ENCODE measurements around the gene NEK6.

Gene NEK6

GRCh38 chr9:124271660-124272059 lies 13.9 kb downstream of the NEK6 start:
- ATAC-seq (replicated peaks) = no peak
- H3K36me3 Mint-ChIP-seq = peaks cover 19 to 50% of the 10 kb centered on the region in 2 donors
- peaks cover 49 to 82% of the 10 kb centered on the region in 2 donors for H3K4me1 Mint-ChIP-seq
- H3K4me3 Mint-ChIP-seq = no peak overlapping the region
- peak overlapping the region; percentile 31 for H3K27ac Mint-ChIP-seq
- H3K27me3 Mint-ChIP-seq = no peaks in the 10 kb centered on the region
- no peak for DNase-seq
- H3K9me3 Mint-ChIP-seq = no peaks in the 10 kb centered on the region

- ATAC-seq (replicated peaks) = no peak
- Mint-ChIP-seq H3K4me3 (no peak overlapping the region), H3K27ac (peak overlapping the region; percentile 31), H3K36me3 (peaks cover 22 to 53% of the 10 kb centered on the region in 2 donors), H3K9me3 (no peaks in the 10 kb centered on the region), H3K27me3 (no peaks in the 10 kb centered on the region), H3K4me1 (peaks cover 46 to 82% of the 10 kb centered on the region in 2 donors)
- no peak for DNase-seq
These were observed 14.4 kb downstream of the NEK6 start for GRCh38 chr9:124272118-124272517.

- Mint-ChIP-seq H3K27ac (no peak overlapping the region), H3K36me3 (peaks cover 27 to 59% of the 10 kb centered on the region in 2 donors), H3K4me1 (peaks cover 38 to 81% of the 10 kb centered on the region in 2 donors), H3K9me3 (no peaks in the 10 kb centered on the region), H3K4me3 (no peak overlapping the region), H3K27me3 (no peaks in the 10 kb centered on the region)
- DNase-seq (no peak), ATAC-seq (replicated peaks) (no peak)
These were observed 15.2 kb downstream of the NEK6 start for GRCh38 chr9:124272979-124273378.

- no peak overlapping the region for H3K4me3 Mint-ChIP-seq
- DNase-seq = no peak
- no peak for ATAC-seq (replicated peaks)
- H3K27ac Mint-ChIP-seq = no peak overlapping the region
- H3K4me1 Mint-ChIP-seq = peaks cover 41 to 81% of the 10 kb centered on the region in 2 donors
- no peaks in the 10 kb centered on the region for H3K9me3 Mint-ChIP-seq
- H3K36me3 Mint-ChIP-seq = peaks cover 30 to 63% of the 10 kb centered on the region in 2 donors
- no peaks in the 10 kb centered on the region for H3K27me3 Mint-ChIP-seq
These were observed 15.8 kb downstream of the NEK6 start for GRCh38 chr9:124273427-124274160.

- Mint-ChIP-seq H3K9me3 (no peaks in the 10 kb centered on the region), H3K4me3 (no peak overlapping the region), H3K36me3 (peaks cover 33 to 64% of the 10 kb centered on the region in 2 donors), H3K27ac (peak overlapping the region; percentile 71), H3K4me1 (peaks cover 43 to 83% of the 10 kb centered on the region in 2 donors), H3K27me3 (no peaks in the 10 kb centered on the region)
- ATAC-seq (replicated peaks) = no peak
- no peak for DNase-seq
These were observed 16.5 kb downstream of the NEK6 start for GRCh38 chr9:124274226-124274625.

GRCh38 chr9:124274738-124275137 lies 17.0 kb downstream of the NEK6 start:
- ATAC-seq (replicated peaks) = no peak

GRCh38 chr9:124277420-124277819 lies 19.7 kb downstream of the NEK6 start:
- Mint-ChIP-seq H3K27me3 (no peaks in the 10 kb centered on the region), H3K4me1 (peaks cover 56 to 93% of the 10 kb centered on the region in 2 donors), H3K9me3 (peaks cover 0 to 1% of the 10 kb centered on the region in 2 donors), H3K4me3 (no peak overlapping the region), H3K36me3 (peaks cover 44 to 73% of the 10 kb centered on the region in 2 donors), H3K27ac (peak overlapping the region; percentile 33)
- DNase-seq (no peak), ATAC-seq (replicated peaks) (no peak)

More at GRCh38 chr9:124274738-124275137, 17.0 kb downstream of the NEK6 start:
- no peaks in the 10 kb centered on the region for H3K9me3 Mint-ChIP-seq
- H3K4me3 Mint-ChIP-seq = no peak overlapping the region
- no peak for DNase-seq
- H3K27ac Mint-ChIP-seq = no peak overlapping the region
- H3K36me3 Mint-ChIP-seq = peaks cover 37 to 65% of the 10 kb centered on the region in 2 donors
- no peaks in the 10 kb centered on the region for H3K27me3 Mint-ChIP-seq
- peaks cover 42 to 83% of the 10 kb centered on the region in 2 donors for H3K4me1 Mint-ChIP-seq

- Mint-ChIP-seq H3K9me3 (peaks cover 0 to 1% of the 10 kb centered on the region in 2 donors), H3K27me3 (no peaks in the 10 kb centered on the region), H3K4me3 (no peak overlapping the region), H3K27ac (peak overlapping the region; percentile 76), H3K36me3 (peaks cover 44 to 68% of the 10 kb centered on the region in 2 donors), H3K4me1 (peaks cover 55 to 94% of the 10 kb centered on the region in 2 donors)
- no peak for DNase-seq
- peak; percentile 19 to 40 for ATAC-seq (replicated peaks)
These were observed 20.3 kb downstream of the NEK6 start for GRCh38 chr9:124278054-124278540.

GRCh38 chr9:124279531-124280175 lies 21.9 kb downstream of the NEK6 start:
- Mint-ChIP-seq H3K27ac (peak overlapping the region; percentile 28), H3K4me3 (no peak overlapping the region), H3K27me3 (no peaks in the 10 kb centered on the region), H3K36me3 (peaks cover 43 to 68% of the 10 kb centered on the region in 2 donors), H3K9me3 (peaks cover 0 to 1% of the 10 kb centered on the region in 2 donors), H3K4me1 (peaks cover 59 to 98% of the 10 kb centered on the region in 2 donors)
- DNase-seq (no peak), ATAC-seq (replicated peaks) (no peak)

- Mint-ChIP-seq H3K9me3 (peaks cover 0 to 1% of the 10 kb centered on the region in 2 donors), H3K27ac (peak overlapping the region; percentile 51), H3K4me3 (peak overlapping the region in 1 of 2 donors; percentile 11), H3K36me3 (peaks cover 43 to 70% of the 10 kb centered on the region in 2 donors), H3K4me1 (peaks cover 60 to 98% of the 10 kb centered on the region in 2 donors), H3K27me3 (no peaks in the 10 kb centered on the region)
- no peak for DNase-seq
- no peak for ATAC-seq (replicated peaks)
These were observed 22.5 kb downstream of the NEK6 start for GRCh38 chr9:124280176-124280691.

- Mint-ChIP-seq H3K36me3 (peaks cover 33 to 63% of the 10 kb centered on the region in 2 donors), H3K27ac (peak overlapping the region; percentile 89), H3K4me1 (peaks cover 60 to 96% of the 10 kb centered on the region in 2 donors), H3K4me3 (peak overlapping the region; percentile 32 to 71), H3K9me3 (peaks cover 0 to 1% of the 10 kb centered on the region in 2 donors), H3K27me3 (no peaks in the 10 kb centered on the region)
- ATAC-seq (replicated peaks) (no peak), DNase-seq (no peak)
These were observed 24.2 kb downstream of the NEK6 start for GRCh38 chr9:124281931-124282371.

GRCh38 chr9:124282442-124283227 lies 24.9 kb downstream of the NEK6 start:
- ATAC-seq (replicated peaks) = no peak
- Mint-ChIP-seq H3K36me3 (peaks cover 31 to 60% of the 10 kb centered on the region in 2 donors), H3K27ac (peak overlapping the region; percentile 89), H3K27me3 (no peaks in the 10 kb centered on the region), H3K4me3 (peak overlapping the region; percentile 32 to 43), H3K9me3 (peaks cover 0 to 1% of the 10 kb centered on the region in 2 donors), H3K4me1 (peaks cover 65 to 97% of the 10 kb centered on the region in 2 donors)
- no peak for DNase-seq

GRCh38 chr9:124283228-124283814 lies 25.6 kb downstream of the NEK6 start:
- DNase-seq = no peak
- Mint-ChIP-seq H3K9me3 (peaks cover 0 to 1% of the 10 kb centered on the region in 2 donors), H3K4me1 (peaks cover 64 to 97% of the 10 kb centered on the region in 2 donors), H3K36me3 (peaks cover 24 to 53% of the 10 kb centered on the region in 2 donors), H3K4me3 (peak overlapping the region in 1 of 2 donors; percentile 43), H3K27me3 (no peaks in the 10 kb centered on the region), H3K27ac (peak overlapping the region; percentile 89)
- no peak for ATAC-seq (replicated peaks)

Measured in stimulated activated naive B cell treated with anti-CD40 and anti-IgM and Interleukin-4, amounts not matched to agents 10 μg/mL and 1 μg/mL and 100 μg/mL, for 72 hours (primary cell).